Kidney (tissue), 14 donors: ENCODE results near the gene DRG2. TPM values are rescaled to one million over a fixed set of nuclear protein-coding genes. Genes with fewer than 3 reads are reported as not detected.

Experiments used
- DNase-seq, 5 donors: peaks; one replicate each; pipeline ENCODE4 v3.0.0-alpha.2; 2013 to 2020
- FAIRE-seq: peaks from 2 replicates; lab custom pipeline; 2012; peaks lifted over from hg19 to GRCh38; lab: Jason Lieb, UNC
- H3K27ac ChIP-seq, 2 donors: one replicate each; pipeline ENCODE4 v1.7.0; 2013; ENCODE audit warnings: low read depth in 2 of 2, low read length in 2 of 2, inconsistent platforms in 1 of 2
- H3K27me3 ChIP-seq: one replicate; pipeline ENCODE4 v1.7.1; 2013; ENCODE audit warnings: low read length, inconsistent platforms; ENCODE audit not compliant: control insufficient read depth, insufficient read depth
- H3K36me3 ChIP-seq, 3 donors: one replicate each; pipeline versions ENCODE4 v1.7.0 to v1.7.1; 2013; ENCODE audit warnings: low read length in 3 of 3, control low read depth in 1 of 3, inconsistent platforms in 1 of 3; ENCODE audit not compliant: insufficient read depth in 3 of 3, control insufficient read depth in 2 of 3
- H3K4me1 ChIP-seq, 3 donors: one replicate each; pipeline versions ENCODE4 v1.7.0 to v1.7.1; 2013; ENCODE audit warnings: low read length in 3 of 3, inconsistent platforms in 1 of 3, low read depth in 1 of 3; ENCODE audit not compliant: control insufficient read depth in 2 of 3, insufficient read depth in 2 of 3
- H3K4me3 ChIP-seq, 3 donors: one replicate each; pipeline versions ENCODE4 v1.7.0 to v1.8.1; 2013; ENCODE audit warnings: low read length in 3 of 3, control low read depth in 1 of 3, inconsistent platforms in 1 of 3
- H3K9ac ChIP-seq, 3 donors: one replicate each; pipeline versions ENCODE4 v1.7.0 to v1.7.1; 2013; ENCODE audit warnings: low read length in 3 of 3, control low read depth in 1 of 3, inconsistent platforms in 1 of 3
- H3K9me3 ChIP-seq, 3 donors: one replicate each; pipeline versions ENCODE4 v1.7.0 to v1.7.1; 2013; ENCODE audit warnings: low read length in 3 of 3, control low read depth in 1 of 3, inconsistent platforms in 1 of 3; ENCODE audit not compliant: control insufficient read depth in 2 of 3, insufficient read depth in 1 of 3
- CTCF ChIP-seq: IDR thresholded peaks from 3 replicates; pipeline ENCODE4 v1.5.1; 2012; ENCODE audit warnings: mild to moderate bottlenecking, moderate library complexity, borderline replicate concordance; ENCODE audit not compliant: insufficient read depth; ENCODE audit errors: extremely low read depth
- intact Hi-C: fragments of 100-400 bp; cut with DNase I; formaldehyde crosslinking; loops from one replicate; pipeline ENCODE4 v1.11.1; 2022
- polyA plus RNA-seq: library from polyadenylated mRNA; stranded (reverse); fragments of 350-450 nt; fragmentation: Illumina TruSeq; extraction: RNeasy Lipid Tissue Mini Kit (QIAGEN cat#74804); gene quantifications from one replicate; pipeline ENCODE4 v1.2.3, GENCODE V29; 2014; ENCODE audit warnings: low read depth, low replicate concordance; ENCODE audit not compliant: insufficient read depth
- total RNA-seq: library from RNA; stranded (reverse); fragmentation: NEBNext Ultra II Directional; extraction: Animal tissue kit (Norgen Biotek cat#: 25700); gene quantifications from one replicate; pipeline ENCODE4 v1.2.1, GENCODE V29; 2021
- donor health status: control.
- donor health status: control.
- donor health status: control.
- donor health status: control.
- donor health status: control.
- donor health status: DM: yes; HTN: yes; CAD: no.
- donor health status: Normal renal cell carcinoma (clear cell type).

DRG2 gene
- total and polyA plus RNA-seq, 2 donors from 2014 or later, result 39.2 to 49.3 TPM

DNA sequence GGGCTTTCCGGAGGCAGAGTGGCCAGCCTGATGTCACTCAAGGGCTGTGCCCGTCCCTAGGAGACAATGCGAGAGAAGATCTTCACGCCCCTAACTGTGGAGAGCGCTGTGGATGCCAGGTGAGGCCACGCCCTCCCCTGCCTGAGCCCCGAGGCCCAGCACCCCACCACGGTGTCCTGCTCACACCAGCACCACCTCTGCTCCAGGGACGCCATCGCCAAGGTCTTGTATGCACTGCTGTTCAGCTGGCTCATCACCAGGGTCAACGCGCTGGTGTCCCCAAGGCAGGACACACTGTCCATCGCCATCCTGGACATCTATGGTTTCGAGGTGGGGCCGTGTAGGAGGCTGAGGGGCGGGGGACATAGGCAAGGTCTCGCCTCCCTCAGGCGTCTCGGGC is 48.6 kb downstream of the DRG2 start:
- Histone ChIP-seq H3K27me3 (no peaks in the 10 kb centered on the region), H3K4me3 (no peak overlapping the region), H3K36me3 (no peaks in the 10 kb centered on the region), H3K9ac (no peak overlapping the region), H3K27ac (no peak overlapping the region), H3K4me1 (no peaks in the 10 kb centered on the region), H3K9me3 (no peaks in the 10 kb centered on the region)
- no peak for TF ChIP-seq CTCF
- FAIRE-seq, result no peak
- intact Hi-C loops, result no loop called here
- no peak for DNase-seq

GRCh38 chr17:18138065-18138749 is 50.5 kb downstream of the DRG2 start:
- Histone ChIP-seq H3K4me3 (no peak overlapping the region), H3K9ac (no peak overlapping the region), H3K27me3 (no peaks in the 10 kb centered on the region), H3K27ac (no peak overlapping the region), H3K36me3 (no peaks in the 10 kb centered on the region), H3K9me3 (no peaks in the 10 kb centered on the region), H3K4me1 (no peaks in the 10 kb centered on the region)
- DNase-seq, result no peak
- no peak for TF ChIP-seq CTCF
- intact Hi-C loops, result no loop called here
- FAIRE-seq, result no peak

DNA sequence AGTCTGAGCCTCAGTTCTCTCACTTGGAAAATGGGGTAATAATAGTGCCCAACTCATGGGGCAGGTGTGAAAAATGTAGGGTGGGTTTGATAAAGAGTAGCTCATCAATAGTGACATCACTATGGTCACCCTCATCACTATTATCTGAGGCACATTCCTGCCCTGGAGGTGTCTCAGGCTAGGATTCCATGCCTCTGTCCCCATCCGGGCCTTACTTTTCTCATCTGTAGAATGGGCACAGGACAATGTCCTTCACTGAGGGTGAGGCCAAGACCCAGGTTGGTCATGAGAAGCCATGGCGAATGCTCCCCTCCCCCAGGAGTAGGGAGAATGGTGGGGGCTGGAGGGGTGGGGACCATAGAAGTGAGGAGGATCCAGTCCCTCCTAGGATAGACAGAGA is 51.3 kb downstream of the DRG2 start:
- no peak overlapping the region for H3K27ac ChIP-seq
- no peak for TF ChIP-seq CTCF
- no peak overlapping the region for H3K4me3 ChIP-seq
- no peak for FAIRE-seq
- H3K27me3 ChIP-seq, result no peaks in the 10 kb centered on the region
- no peaks in the 10 kb centered on the region for H3K4me1 ChIP-seq
- intact Hi-C loops, result no loop called here
- H3K9me3 ChIP-seq, result no peaks in the 10 kb centered on the region
- DNase-seq, result no peak
- no peaks in the 10 kb centered on the region for H3K36me3 ChIP-seq
- H3K9ac ChIP-seq, result no peak overlapping the region

GRCh38 chr17:18139498-18139897 is 51.8 kb downstream of the DRG2 start:
- Histone ChIP-seq H3K4me1 (no peaks in the 10 kb centered on the region), H3K27me3 (no peaks in the 10 kb centered on the region), H3K9me3 (no peaks in the 10 kb centered on the region), H3K36me3 (no peaks in the 10 kb centered on the region), H3K27ac (no peak overlapping the region), H3K4me3 (no peak overlapping the region), H3K9ac (no peak overlapping the region)
- FAIRE-seq (no peak), DNase-seq (no peak)
- no peak for TF ChIP-seq CTCF
- intact Hi-C loops, result no loop called here
